Mesendoderm (in vitro differentiated cells): ENCODE measurements around the gene ELP4.

Source experiments
- DNase-seq: peaks from one replicate; pipeline ENCODE4 v3.0.0; 2013
- H2AK5ac ChIP-seq: 2 replicates; pipeline ENCODE4 v1.6.1; 2013; ENCODE audit warnings: low read length, inconsistent platforms
- H2BK120ac ChIP-seq: 2 replicates; pipeline ENCODE4 v1.6.1; 2013; ENCODE audit warnings: low read depth, mild to moderate bottlenecking, low read length, moderate library complexity, mixed read lengths
- H2BK15ac ChIP-seq: replicated peaks from 2 replicates; pipeline ENCODE4 v1.6.1; 2013; ENCODE audit warnings: low read depth, mild to moderate bottlenecking, moderate library complexity
- H2BK5ac ChIP-seq: 2 replicates; pipeline ENCODE4 v1.6.1; 2013; ENCODE audit warnings: low read length, inconsistent platforms
- H3K18ac ChIP-seq: 2 replicates; pipeline ENCODE4 v1.6.1; 2013; ENCODE audit warnings: mild to moderate bottlenecking, low read length, mixed read lengths
- H3K23ac ChIP-seq: one replicate; pipeline ENCODE4 v1.6.1; 2013; ENCODE audit warnings: low read length
- H3K27ac ChIP-seq: 2 replicates; pipeline ENCODE4 v1.5.1; 2013; ENCODE audit warnings: low read depth, mild to moderate bottlenecking, inconsistent platforms, low read length, moderate library complexity
- H3K27me3 ChIP-seq: 2 replicates; pipeline ENCODE4 v1.6.1; 2013; ENCODE audit warnings: low read length, control low read depth, mild to moderate bottlenecking, inconsistent platforms; ENCODE audit not compliant: insufficient read depth, poor library complexity
- H3K36me3 ChIP-seq: 2 replicates; pipeline ENCODE4 v1.6.1; 2013; ENCODE audit warnings: low read length, inconsistent platforms; ENCODE audit not compliant: control insufficient read depth, insufficient read depth
- H3K4ac ChIP-seq: one replicate; pipeline ENCODE4 v1.6.1; 2013; ENCODE audit warnings: low read depth, mild to moderate bottlenecking, low read length, moderate library complexity
- H3K4me1 ChIP-seq: 2 replicates; pipeline ENCODE4 v1.6.1; 2013; ENCODE audit warnings: low read depth, low read length, inconsistent platforms; ENCODE audit not compliant: control insufficient read depth
- H3K4me2 ChIP-seq: 2 replicates; pipeline ENCODE4 v1.6.1; 2013; ENCODE audit warnings: low read length
- H3K4me3 ChIP-seq: 2 replicates; pipeline ENCODE4 v1.5.1; 2013; ENCODE audit warnings: mild to moderate bottlenecking, low read length
- H3K56ac ChIP-seq: one replicate; pipeline ENCODE4 v1.6.1; 2013; ENCODE audit warnings: low read length
- H3K79me1 ChIP-seq: 2 replicates; pipeline ENCODE4 v1.6.1; 2013; ENCODE audit warnings: low read length, inconsistent platforms
- H3K79me2 ChIP-seq: 2 replicates; pipeline ENCODE4 v1.6.1; 2013; ENCODE audit warnings: mild to moderate bottlenecking, low read length; ENCODE audit not compliant: control insufficient read depth, insufficient read depth
- H3K9ac ChIP-seq: 2 replicates; pipeline ENCODE4 v1.6.1; 2013; ENCODE audit warnings: low read length, inconsistent platforms
- H4K5ac ChIP-seq: one replicate; pipeline ENCODE4 v1.6.1; 2013; ENCODE audit warnings: low read length
- H4K8ac ChIP-seq: one replicate; pipeline ENCODE4 v1.6.1; 2013; ENCODE audit warnings: low read depth, mild to moderate bottlenecking, control low read depth, low read length, moderate library complexity
- WGBS: extraction: QIAGEN DNeasy Blood & Tissue Kit; methylation state at CpG from one replicate; pipeline ENCODE4 v1.1.7; 2013; ENCODE audit warnings: low lambda C conversion rate, missing lambda C conversion rate; ENCODE audit not compliant: insufficient coverage; ENCODE audit errors: extremely low coverage; 5-methylcytosine and 5-hydroxymethylcytosine counted together

The ELP4 gene

GRCh38 chr11:31815711-31816467 lies 306.3 kb downstream of the ELP4 start:
- H2AK5ac ChIP-seq: no peak overlapping the region
- no peak overlapping the region for H2BK5ac ChIP-seq
- H4K8ac ChIP-seq: no peak overlapping the region
- no CpG with 5 or more reads among the region's 57 CpGs for WGBS
- H3K18ac ChIP-seq: no peak overlapping the region
- H4K5ac ChIP-seq: no peak overlapping the region
- H3K23ac ChIP-seq: no peak overlapping the region
- H3K9ac ChIP-seq: no peak overlapping the region
- no peak for DNase-seq
- no peak overlapping the region for H3K4ac ChIP-seq
- peaks cover 5% of the 10 kb centered on the region for H3K4me1 ChIP-seq
- no peaks in the 10 kb centered on the region for H3K79me1 ChIP-seq
- H3K27me3 ChIP-seq: peaks cover 69% of the 10 kb centered on the region
- no peaks in the 10 kb centered on the region for H3K79me2 ChIP-seq
- H3K36me3 ChIP-seq: no peaks in the 10 kb centered on the region
- no peak overlapping the region for H3K4me2 ChIP-seq
- H3K27ac ChIP-seq: no peak overlapping the region
- H3K56ac ChIP-seq: no peak overlapping the region
- no peak overlapping the region for H2BK120ac ChIP-seq
- no peak overlapping the region for H3K4me3 ChIP-seq
- H2BK15ac ChIP-seq: no peak overlapping the region

GRCh38 chr11:31816468-31817053 lies 307.0 kb downstream of the ELP4 start:
- H3K27ac ChIP-seq: no peak overlapping the region
- H3K79me1 ChIP-seq: no peaks in the 10 kb centered on the region
- H3K4me3 ChIP-seq: no peak overlapping the region
- H3K9ac ChIP-seq: no peak overlapping the region
- H3K27me3 ChIP-seq: peaks cover 69% of the 10 kb centered on the region
- no peak overlapping the region for H4K5ac ChIP-seq
- peak; percentile 30 for DNase-seq
- no CpG with 5 or more reads among the region's 40 CpGs for WGBS
- H3K4ac ChIP-seq: no peak overlapping the region
- H3K4me1 ChIP-seq: peaks cover 5% of the 10 kb centered on the region
- H3K18ac ChIP-seq: no peak overlapping the region
- H3K36me3 ChIP-seq: no peaks in the 10 kb centered on the region
- no peak overlapping the region for H2AK5ac ChIP-seq
- no peak overlapping the region for H3K23ac ChIP-seq
- H2BK120ac ChIP-seq: no peak overlapping the region
- no peak overlapping the region for H2BK5ac ChIP-seq
- H4K8ac ChIP-seq: no peak overlapping the region
- no peaks in the 10 kb centered on the region for H3K79me2 ChIP-seq
- H3K4me2 ChIP-seq: no peak overlapping the region
- no peak overlapping the region for H3K56ac ChIP-seq
- H2BK15ac ChIP-seq: no peak overlapping the region

GRCh38 chr11:31817054-31817620 lies 307.6 kb downstream of the ELP4 start:
- Histone ChIP-seq H2BK120ac (no peak overlapping the region), H3K23ac (no peak overlapping the region), H3K27me3 (peaks cover 75% of the 10 kb centered on the region), H2BK15ac (no peak overlapping the region), H3K9ac (no peak overlapping the region), H3K4me1 (peaks cover 5% of the 10 kb centered on the region), H3K4ac (no peak overlapping the region), H2AK5ac (no peak overlapping the region), H3K56ac (no peak overlapping the region), H3K36me3 (no peaks in the 10 kb centered on the region), H3K27ac (no peak overlapping the region), H3K79me1 (no peaks in the 10 kb centered on the region), H4K8ac (no peak overlapping the region), H3K4me2 (no peak overlapping the region), H2BK5ac (no peak overlapping the region), H3K4me3 (no peak overlapping the region), H4K5ac (no peak overlapping the region), H3K18ac (no peak overlapping the region), H3K79me2 (no peaks in the 10 kb centered on the region)
- DNase-seq: peak; percentile 27
- WGBS: no CpG with 5 or more reads among the region's 48 CpGs

GRCh38 chr11:31817621-31818424 lies 308.3 kb downstream of the ELP4 start:
- Histone ChIP-seq H3K56ac (no peak overlapping the region), H3K4me3 (no peak overlapping the region), H3K27me3 (peaks cover 75% of the 10 kb centered on the region), H3K18ac (no peak overlapping the region), H4K5ac (no peak overlapping the region), H3K79me1 (no peaks in the 10 kb centered on the region), H3K36me3 (no peaks in the 10 kb centered on the region), H3K9ac (peak overlapping the region; percentile 6), H3K27ac (no peak overlapping the region), H3K79me2 (no peaks in the 10 kb centered on the region), H3K4me2 (peak overlapping the region; percentile 52), H2BK120ac (no peak overlapping the region), H3K23ac (no peak overlapping the region), H4K8ac (no peak overlapping the region), H2BK15ac (no peak overlapping the region), H3K4ac (no peak overlapping the region), H3K4me1 (peaks cover 1% of the 10 kb centered on the region), H2AK5ac (no peak overlapping the region), H2BK5ac (no peak overlapping the region)
- WGBS: no CpG with 5 or more reads among the region's 58 CpGs
- DNase-seq: peak; percentile 51

GRCh38 chr11:31818425-31818755 lies 308.8 kb downstream of the ELP4 start:
- Histone ChIP-seq H3K36me3 (no peaks in the 10 kb centered on the region), H3K18ac (no peak overlapping the region), H3K4ac (no peak overlapping the region), H3K56ac (no peak overlapping the region), H3K27ac (no peak overlapping the region), H3K79me2 (no peaks in the 10 kb centered on the region), H3K4me3 (no peak overlapping the region), H3K23ac (no peak overlapping the region), H2BK120ac (no peak overlapping the region), H2BK5ac (no peak overlapping the region), H3K79me1 (no peaks in the 10 kb centered on the region), H2BK15ac (no peak overlapping the region), H4K8ac (no peak overlapping the region), H3K4me2 (peak overlapping the region; percentile 52), H3K27me3 (peaks cover 77% of the 10 kb centered on the region), H4K5ac (no peak overlapping the region), H3K4me1 (peaks cover 1% of the 10 kb centered on the region), H2AK5ac (no peak overlapping the region), H3K9ac (no peak overlapping the region)
- WGBS: no CpG with 5 or more reads among the region's 9 CpGs
- no peak for DNase-seq
